Ovary (tissue), 9 donors: ENCODE results near the gene NHP2. TPM values are rescaled to one million over a fixed set of nuclear protein-coding genes. Genes with fewer than 3 reads are reported as not detected.
A peak's percentile ranks its signal among the peaks of the same experiment; 100 is the strongest.

Experiments
- DNase-seq, 5 donors: peaks; one replicate each; pipeline ENCODE4 v3.0.0-alpha.2; 2019 to 2020
- H3K27ac ChIP-seq, 2 donors: fragments of 200-600 bp; one replicate each; pipeline versions ENCODE4 v1.5.1 to v1.8.0; 2019 to 2022
- H3K27me3 ChIP-seq: fragments of 200-600 bp; one replicate; pipeline ENCODE4 v1.8.0; 2022
- H3K36me3 ChIP-seq: fragments of 200-600 bp; sonication (generic); one replicate; pipeline ENCODE4 v1.5.1; 2019
- H3K4me1 ChIP-seq: one replicate; pipeline ENCODE4 v1.8.1; 2013; ENCODE audit warnings: mild to moderate bottlenecking, moderate library complexity; ENCODE audit not compliant: insufficient read depth
- H3K4me3 ChIP-seq: fragments of 200-600 bp; sonication (generic); one replicate; pipeline ENCODE4 v1.5.1; 2017
- H3K9me3 ChIP-seq, 2 donors: fragments of 200-600 bp in 1 of 2; sonication (generic) in 1 of 2; one replicate each; pipeline versions ENCODE4 v1.5.1 to v1.8.1; 2013 to 2019; ENCODE audit warnings: mild to moderate bottlenecking in 1 of 2, moderate library complexity in 1 of 2
- EP300 ChIP-seq: sonication (generic); formaldehyde crosslinking; IDR thresholded peaks from one replicate; pipeline ENCODE4 v1.6.1; 2017; ENCODE audit warnings: antibody characterized with exemption
- POLR2A ChIP-seq: fragments of 450-650 bp; IDR thresholded peaks from one replicate; pipeline ENCODE4 v1.6.1; 2017; ENCODE audit warnings: antibody characterized with exemption, mild to moderate bottlenecking, moderate library complexity
- WGBS, 3 donors: extraction: QIAGEN DNeasy Blood & Tissue Kit in 1 of 3; methylation state at CpG; one replicate each; pipeline versions ENCODE4 v1.1.5 to v1.1.7; 2013 to 2017; 5-methylcytosine and 5-hydroxymethylcytosine counted together
- intact Hi-C, 4 donors: fragments of 100-400 bp; cut with DNase I; formaldehyde crosslinking; loops; one replicate each; pipeline versions ENCODE4 v1.11.0 to v1.15.1; 2022 to 2023
- polyA plus RNA-seq, 2 donors: library from polyadenylated mRNA; stranded (reverse); fragments of 200-250 nt in 1 of 2; fragments of 350-450 nt in 1 of 2; fragmentation: Illumina TruSeq in 1 of 2; extraction: RNeasy Lipid Tissue Mini Kit (QIAGEN cat#74804) in 1 of 2; gene quantifications; one replicate each; pipeline ENCODE4 v1.2.3, GENCODE V29; 2013 to 2014
- total RNA-seq, 7 donors: library from RNA; depleted of rRNA in 2 of 7; stranded (reverse); fragments of >200 nt in 2 of 7; fragmentation: NEBNext Ultra II Directional in 3 of 7; extraction: Animal tissue kit (Norgen Biotek cat#: 25700) in 3 of 7; gene quantifications; one replicate each; pipeline versions ENCODE4 v1.1.0 to v1.2.4, GENCODE V29; 2016 to 2023
- TF ChIP-seq, protein P1 (sequence below), 3 donors: fragments of 450-650 bp in 2 of 3; fragments of 200-600 bp in 1 of 3; IDR thresholded peaks; one replicate each; pipeline versions ENCODE4 v1.5.1 to v1.8.0; 2016 to 2022; ENCODE audit warnings: antibody characterized with exemption in 3 of 3, mild to moderate bottlenecking in 1 of 3
- donor health status: DM: no; HTN: no; CAD: no; lungs with moderate emphysema.
- donor health status: DM: no; HTN: no; CAD: no.
- donor health status: Bipolar disorder and iron deficiency.
- donor health status: DM: yes; HTN: yes; CAD: no.
- donor health status: DM: no; HTN: no; CAD: no.
- donor health status: DM: yes; HTN: yes; CAD: no.

Gene NHP2
- total and polyA plus RNA-seq, 9 donors, result 50.1 to 174 (median 115) TPM

DNA sequence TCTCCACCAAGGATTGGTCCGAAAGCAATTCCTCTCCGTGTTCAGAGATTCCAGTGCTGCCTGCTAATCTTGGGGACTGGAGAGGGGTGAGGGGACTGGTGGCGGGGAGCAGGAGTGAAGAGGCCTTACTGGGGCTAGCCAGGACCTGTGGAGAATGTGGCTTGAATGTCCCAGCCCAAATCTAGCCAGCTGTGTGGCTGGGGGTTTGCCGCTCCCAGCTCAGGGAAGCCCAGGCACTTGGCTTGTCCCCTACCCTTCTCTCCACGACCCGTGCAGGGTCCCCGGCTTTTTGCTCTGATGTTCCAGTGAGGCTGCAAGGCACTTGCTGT lies 37.9 kb downstream of the NHP2 start:
- 16 to 23% (median 19%) methylated on average over 7 of the region's 7 CpGs for WGBS, 3 donors
- no peak overlapping the region for H3K4me3 ChIP-seq
- TF ChIP-seq POLR2A (no peak), EP300 (no peak)
- TF ChIP-seq, protein P1, sequence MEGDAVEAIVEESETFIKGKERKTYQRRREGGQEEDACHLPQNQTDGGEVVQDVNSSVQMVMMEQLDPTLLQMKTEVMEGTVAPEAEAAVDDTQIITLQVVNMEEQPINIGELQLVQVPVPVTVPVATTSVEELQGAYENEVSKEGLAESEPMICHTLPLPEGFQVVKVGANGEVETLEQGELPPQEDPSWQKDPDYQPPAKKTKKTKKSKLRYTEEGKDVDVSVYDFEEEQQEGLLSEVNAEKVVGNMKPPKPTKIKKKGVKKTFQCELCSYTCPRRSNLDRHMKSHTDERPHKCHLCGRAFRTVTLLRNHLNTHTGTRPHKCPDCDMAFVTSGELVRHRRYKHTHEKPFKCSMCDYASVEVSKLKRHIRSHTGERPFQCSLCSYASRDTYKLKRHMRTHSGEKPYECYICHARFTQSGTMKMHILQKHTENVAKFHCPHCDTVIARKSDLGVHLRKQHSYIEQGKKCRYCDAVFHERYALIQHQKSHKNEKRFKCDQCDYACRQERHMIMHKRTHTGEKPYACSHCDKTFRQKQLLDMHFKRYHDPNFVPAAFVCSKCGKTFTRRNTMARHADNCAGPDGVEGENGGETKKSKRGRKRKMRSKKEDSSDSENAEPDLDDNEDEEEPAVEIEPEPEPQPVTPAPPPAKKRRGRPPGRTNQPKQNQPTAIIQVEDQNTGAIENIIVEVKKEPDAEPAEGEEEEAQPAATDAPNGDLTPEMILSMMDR (IDR thresholded peaks at IDR 0.05), result no peak
- no peaks in the 10 kb centered on the region for H3K36me3 ChIP-seq
- H3K27me3 ChIP-seq, result no peaks in the 10 kb centered on the region
- H3K27ac ChIP-seq, result no peak overlapping the region
- no peak for DNase-seq
- no peaks in the 10 kb centered on the region for H3K4me1 ChIP-seq
- H3K9me3 ChIP-seq, result no peaks in the 10 kb centered on the region
- intact Hi-C loops, result loop anchor here in 1 of 4 donors (10.0 kb wide), 1 partner anchor 289 kb away; no protein-coding TSS in a partner anchor

DNA sequence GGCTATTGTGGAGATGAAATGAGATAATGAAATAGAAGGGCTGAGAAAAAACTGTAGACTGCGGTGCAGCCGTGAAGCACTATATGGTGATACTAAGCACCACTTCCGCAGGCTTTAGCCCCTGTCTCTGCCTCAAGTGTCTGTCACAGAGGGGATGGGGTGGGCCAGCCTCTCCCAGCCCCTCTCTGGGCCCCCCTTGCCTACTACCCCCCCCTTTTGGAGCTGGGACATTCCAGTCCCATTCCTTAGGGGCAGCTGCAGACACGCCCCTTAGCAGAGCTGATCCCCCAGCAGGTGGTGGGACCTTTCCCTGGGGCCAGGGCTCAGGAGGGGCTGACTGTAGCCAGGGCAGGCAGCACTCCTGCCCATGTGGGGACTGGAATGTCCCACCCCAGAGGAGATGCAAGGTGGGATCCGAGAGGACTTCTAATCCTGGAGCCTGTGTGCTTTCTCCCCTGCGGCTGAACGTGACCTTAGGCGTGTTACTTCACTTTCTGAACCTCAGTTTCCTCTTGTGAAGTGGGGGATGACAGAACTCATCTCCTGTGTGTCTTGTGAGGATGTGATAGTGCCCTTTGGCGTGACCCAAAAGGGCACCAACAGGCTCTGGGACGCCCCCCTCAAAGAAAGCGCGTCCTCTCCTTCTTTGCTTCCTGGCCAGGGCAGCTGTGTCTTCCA lies 38.4 kb downstream of the NHP2 start:
- Histone ChIP-seq H3K36me3 (no peaks in the 10 kb centered on the region), H3K4me3 (no peak overlapping the region), H3K4me1 (no peaks in the 10 kb centered on the region), H3K27me3 (no peaks in the 10 kb centered on the region), H3K9me3 (no peaks in the 10 kb centered on the region), H3K27ac (no peak overlapping the region)
- DNase-seq, result no peak
- TF ChIP-seq, protein P1 (IDR thresholded peaks at IDR 0.05), result no peak
- TF ChIP-seq EP300 (no peak), POLR2A (no peak)
- 49 to 61% (median 55%) methylated on average over 12 of the region's 12 CpGs for WGBS, 3 donors
- intact Hi-C loops, result loop anchor here in 1 of 4 donors (10.0 kb wide), 1 partner anchor 290 kb away; no protein-coding TSS in a partner anchor

DNA sequence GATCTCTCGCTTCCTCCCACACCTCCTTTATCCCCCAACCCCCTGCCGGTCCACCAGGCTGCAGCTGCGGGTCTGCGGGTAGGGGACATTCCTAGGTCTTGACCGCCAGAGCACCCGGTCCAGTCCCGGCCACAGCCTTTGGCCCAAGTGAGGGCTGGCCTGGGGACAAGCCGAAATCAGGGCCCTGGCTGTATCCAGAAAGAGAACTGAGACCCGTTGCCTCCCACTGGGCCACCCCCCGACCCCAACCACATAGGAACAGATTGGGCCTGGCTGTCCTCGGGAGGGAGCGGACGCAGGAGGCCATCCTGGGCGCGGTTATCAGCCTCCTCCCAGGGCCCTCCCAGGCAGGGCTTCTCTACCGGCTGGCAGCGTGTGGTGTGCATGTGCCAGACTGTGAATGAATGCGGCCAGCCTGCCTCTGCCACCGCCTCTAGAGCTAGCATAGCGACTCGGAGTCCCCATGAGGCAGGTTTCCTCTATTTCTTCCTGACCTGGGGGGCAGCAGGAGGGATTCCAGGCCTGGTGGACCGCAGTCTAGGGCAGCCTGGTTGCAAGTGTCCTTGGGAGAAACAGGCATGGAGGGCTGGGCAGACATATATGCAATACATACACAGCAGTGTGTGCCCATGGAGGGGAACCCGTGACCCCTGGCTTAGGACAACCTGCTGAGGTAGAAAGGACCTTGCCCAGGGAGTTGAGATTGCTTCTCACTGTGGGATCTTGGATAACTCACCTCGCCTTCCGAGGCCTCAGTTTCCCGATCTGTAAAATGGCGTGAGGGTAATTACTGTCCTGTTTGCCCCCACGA lies 39.2 kb downstream of the NHP2 start:
- DNase-seq, result no peak
- no peaks in the 10 kb centered on the region for H3K36me3 ChIP-seq
- 21 to 29% (median 23%) methylated on average over 22 to 28 of the region's 28 CpGs for WGBS, 3 donors
- TF ChIP-seq, protein P1 (IDR thresholded peaks at IDR 0.05), result no peak
- no peaks in the 10 kb centered on the region for H3K27me3 ChIP-seq
- no peaks in the 10 kb centered on the region for H3K9me3 ChIP-seq
- H3K4me1 ChIP-seq, result no peaks in the 10 kb centered on the region
- no peak overlapping the region for H3K27ac ChIP-seq
- intact Hi-C loops, result loop anchor here in 1 of 4 donors (10.0 kb wide), 1 partner anchor 290 kb away; no protein-coding TSS in a partner anchor
- no peak overlapping the region for H3K4me3 ChIP-seq

GRCh38 chr5:178113841-178114324 lies 39.8 kb downstream of the NHP2 start:
- H3K4me3 ChIP-seq, result peak overlapping the region; percentile 28
- H3K27me3 ChIP-seq, result no peaks in the 10 kb centered on the region
- H3K27ac ChIP-seq, result no peak overlapping the region
- TF ChIP-seq, protein P1 (IDR thresholded peaks at IDR 0.05), result no peak
- TF ChIP-seq POLR2A (no peak), EP300 (no peak)
- no peaks in the 10 kb centered on the region for H3K9me3 ChIP-seq
- no peaks in the 10 kb centered on the region for H3K36me3 ChIP-seq
- no peak for DNase-seq
- 0 to 2% (median 1%) methylated on average over 3 to 41 of the region's 41 CpGs for WGBS, 3 donors
- no peaks in the 10 kb centered on the region for H3K4me1 ChIP-seq
- intact Hi-C loops, result loop anchor here in 1 of 4 donors (10.0 kb wide), 1 partner anchor 291 kb away; no protein-coding TSS in a partner anchor
